ENCODE measurements around the gene TBX1.
"Not testable (repeated sequence)": the region's sequence is repeated elsewhere in the genome, so short reads cannot be mapped to it uniquely, and the experiment has no call there.

Gene TBX1

GRCh38 chr22:19723232-19723982, 37.2 kb upstream of the TBX1 start, which contains the start of gene GP1BB:
GP1BB (plus strand) TSS chr22:19723539; CDS start chr22:19723570, 31 bp downstream.
- no peak for DNase-seq (ENCODE audit: low read depth, low spot score)

GRCh38 chr22:19723983-19724827, 36.4 kb upstream of the TBX1 start:
- DNase-seq (ENCODE audit: low read depth, low spot score): no peak

GRCh38 chr22:19724927-19725661, 35.5 kb upstream of the TBX1 start:
- DNase-seq (ENCODE audit: low read depth, low spot score): no peak

GRCh38 chr22:19726064-19726788, 34.4 kb upstream of the TBX1 start:
- DNase-seq (ENCODE audit: low read depth, low spot score): not testable (repeated sequence)

- no peak for DNase-seq (ENCODE audit: low read depth, low spot score)
Measured at GRCh38 chr22:19727310-19728150, 33.0 kb upstream of the TBX1 start.

GRCh38 chr22:19728271-19728670, 32.3 kb upstream of the TBX1 start:
- no peak for DNase-seq (ENCODE audit: low read depth, low spot score)

- no peak for DNase-seq (ENCODE audit: low read depth, low spot score)
Measured at GRCh38 chr22:19728836-19729235, 31.7 kb upstream of the TBX1 start.

GRCh38 chr22:19729507-19729906, 31.1 kb upstream of the TBX1 start:
- no peak for DNase-seq (ENCODE audit: low read depth, low spot score)

- no peak for DNase-seq (ENCODE audit: low read depth, low spot score)
Measured at GRCh38 chr22:19730198-19730597, 30.4 kb upstream of the TBX1 start.

- peak; percentile 37 for DNase-seq (ENCODE audit: low read depth, low spot score)
Measured at GRCh38 chr22:19730655-19731360, 29.8 kb upstream of the TBX1 start.

- no peak for DNase-seq (ENCODE audit: low read depth, low spot score)
Measured at GRCh38 chr22:19731361-19732135, 29.0 kb upstream of the TBX1 start.

GRCh38 chr22:19732403-19733113, 28.0 kb upstream of the TBX1 start:
- no peak for DNase-seq (ENCODE audit: low read depth, low spot score)

- no peak for DNase-seq (ENCODE audit: low read depth, low spot score)
Measured at GRCh38 chr22:19733755-19734154, 26.8 kb upstream of the TBX1 start.

GRCh38 chr22:19734163-19734562, 26.4 kb upstream of the TBX1 start:
- no peak for DNase-seq (ENCODE audit: low read depth, low spot score)

GRCh38 chr22:19734837-19735382, 25.7 kb upstream of the TBX1 start:
- DNase-seq (ENCODE audit: low read depth, low spot score): no peak

GRCh38 chr22:19735665-19736510, 24.7 kb upstream of the TBX1 start:
- DNase-seq (ENCODE audit: low read depth, low spot score): no peak

All from brain pericyte (primary cell).